Measurements from ENCODE around the gene ECE1. TPM values are rescaled to one million over a fixed set of nuclear protein-coding genes. Genes with fewer than 3 reads are reported as not detected.

Gene ECE1
- 47.2 and 47.4 TPM in 2 replicates for total RNA-seq

DNA sequence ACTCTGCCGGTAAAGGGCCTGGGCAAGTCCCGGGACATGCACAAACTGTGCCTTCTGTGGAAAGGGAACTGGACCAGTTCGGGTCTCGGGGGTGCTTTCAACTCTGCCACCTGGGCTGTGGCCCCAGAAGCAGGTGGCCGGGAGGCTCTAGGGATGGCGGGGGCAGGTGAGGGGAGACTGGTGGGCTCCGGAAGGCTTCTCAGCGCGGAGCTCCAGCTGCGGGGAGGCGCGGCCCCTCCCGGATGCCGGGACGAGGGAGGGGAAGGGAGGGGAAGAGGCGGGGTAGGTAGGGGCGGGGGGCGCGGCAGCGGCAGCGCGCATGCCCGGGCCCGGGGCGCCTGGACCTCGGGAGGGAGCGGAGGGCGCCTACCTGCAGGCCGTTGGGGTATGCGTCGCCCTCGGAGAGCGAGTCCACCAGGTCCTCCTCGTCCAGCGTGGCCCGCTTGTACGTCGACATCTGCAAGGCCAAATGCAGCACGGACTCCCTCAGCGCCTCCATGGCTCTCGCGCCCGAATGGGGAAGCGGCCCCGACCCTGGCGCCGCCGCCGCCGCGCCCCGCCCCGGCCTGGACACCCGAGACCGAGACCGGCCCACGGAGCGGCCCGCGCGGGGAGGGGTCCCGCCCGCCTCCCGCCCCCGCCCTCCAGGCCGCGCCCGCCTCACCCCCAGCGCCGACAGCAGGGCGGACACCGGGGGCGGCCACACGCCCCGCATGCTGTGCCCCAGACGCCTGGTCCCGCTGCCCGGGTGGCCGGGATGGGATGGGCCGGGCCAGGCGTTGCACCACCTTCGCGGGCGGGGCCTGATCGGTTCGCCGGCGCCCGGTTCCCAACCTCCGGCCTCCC is at the start of gene ECE1:
Gene ECE1 (minus strand): TSS at position 764 of the 846 bp plus-strand sequence. CDS start 49 bp downstream, at position 715.

DNA sequence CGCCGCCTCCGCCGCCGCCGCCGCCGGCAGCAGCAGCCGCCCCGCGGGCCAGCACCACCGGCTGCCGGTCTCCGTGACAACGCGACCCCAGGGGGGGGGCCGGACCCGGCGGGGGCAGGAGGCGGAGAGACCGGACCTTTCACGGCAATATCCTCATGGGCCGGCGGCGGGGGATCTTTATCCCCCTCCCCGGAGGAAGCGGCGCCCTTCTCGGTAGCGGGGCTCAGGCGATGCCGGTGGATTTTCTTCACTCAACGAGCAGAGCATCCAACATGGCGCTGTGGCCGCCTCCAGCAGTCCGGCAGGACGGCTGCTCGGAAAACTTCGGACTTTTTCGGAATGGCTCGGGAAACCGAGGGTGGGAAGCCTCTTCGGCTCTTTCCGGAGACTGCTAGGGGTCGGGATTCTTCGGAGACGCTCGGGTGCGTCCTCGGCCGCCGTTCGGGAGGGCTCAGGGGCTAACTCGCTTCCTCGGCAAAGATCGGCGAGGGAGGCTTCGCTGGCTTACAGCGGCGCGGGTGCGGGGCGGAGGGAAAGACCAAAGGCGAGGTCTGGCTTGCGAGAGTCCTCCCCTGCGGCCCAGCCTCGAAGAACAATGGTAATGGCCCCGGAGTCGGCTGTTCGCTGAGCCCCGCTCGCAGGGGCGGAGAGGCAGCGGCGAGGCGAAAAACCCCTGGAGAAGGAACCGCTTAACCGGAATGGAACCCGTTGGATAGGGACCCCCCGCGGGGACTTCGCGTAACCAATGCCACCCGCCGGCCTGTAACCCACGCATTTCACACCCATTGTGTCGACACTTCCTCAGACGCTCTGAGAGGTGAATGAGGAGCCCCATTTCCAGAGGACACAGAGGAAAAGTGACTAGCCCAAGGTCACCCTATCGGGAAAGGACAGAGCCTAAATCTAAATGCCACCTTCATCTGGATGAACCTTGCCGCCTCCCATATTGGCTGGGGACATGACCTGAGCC is 113.4 kb downstream of the ECE1 start, which contains the start of gene EIF4G3:
Gene EIF4G3 (minus strand): TSS at position 312 of the 970 bp plus-strand sequence. CDS start 174,155 bp downstream, outside the sequence.

Other genes with a start within 250 kb of the ECE1 start
- 23.8 and 30.6 TPM in 2 replicates for gene EIF4G3, start 113.6 kb downstream of the ECE1 start, total RNA-seq
- 11.7 and 17.8 TPM in 2 replicates for gene NBPF3, start 149.7 kb upstream of the ECE1 start, total RNA-seq
- gene ALPL, start 219.0 kb upstream of the ECE1 start, total RNA-seq = not detected in 2 replicates